HG02678 (cell line): ENCODE data around the gene PDZD7.

Experiments used
- ATAC-seq: cut with Tn5 transposase; IDR thresholded peaks from one replicate; pipeline ENCODE4 v1.9.1; 2021; ENCODE audit warnings: mild to moderate bottlenecking, moderate library complexity; ENCODE audit not compliant: unreplicated experiment

The PDZD7 gene

GRCh38 chr10:101005361-101005760 lies 25.6 kb downstream of the PDZD7 start:
- ATAC-seq = no peak

- no peak for ATAC-seq
Observed at GRCh38 chr10:101003639-101004206, 27.2 kb downstream of the PDZD7 start.

DNA sequence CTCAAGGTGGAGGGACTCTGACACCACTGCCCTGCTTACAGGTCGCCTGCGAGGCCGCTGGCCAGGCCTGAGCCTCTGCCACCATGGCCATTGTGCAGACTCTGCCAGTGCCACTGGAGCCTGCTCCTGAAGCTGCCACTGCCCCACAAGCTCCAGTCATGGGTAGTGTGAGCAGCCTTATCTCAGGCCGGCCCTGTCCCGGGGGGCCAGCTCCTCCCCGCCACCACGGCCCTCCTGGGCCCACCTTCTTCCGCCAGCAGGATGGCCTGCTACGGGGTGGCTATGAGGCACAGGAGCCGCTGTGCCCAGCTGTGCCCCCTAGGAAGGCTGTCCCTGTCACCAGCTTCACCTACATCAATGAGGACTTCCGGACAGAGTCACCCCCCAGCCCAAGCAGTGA lies 28.5 kb downstream of the PDZD7 start:
- ATAC-seq = no peak

- no peak for ATAC-seq
Observed at GRCh38 chr10:101001659-101002035, 29.3 kb downstream of the PDZD7 start.

DNA sequence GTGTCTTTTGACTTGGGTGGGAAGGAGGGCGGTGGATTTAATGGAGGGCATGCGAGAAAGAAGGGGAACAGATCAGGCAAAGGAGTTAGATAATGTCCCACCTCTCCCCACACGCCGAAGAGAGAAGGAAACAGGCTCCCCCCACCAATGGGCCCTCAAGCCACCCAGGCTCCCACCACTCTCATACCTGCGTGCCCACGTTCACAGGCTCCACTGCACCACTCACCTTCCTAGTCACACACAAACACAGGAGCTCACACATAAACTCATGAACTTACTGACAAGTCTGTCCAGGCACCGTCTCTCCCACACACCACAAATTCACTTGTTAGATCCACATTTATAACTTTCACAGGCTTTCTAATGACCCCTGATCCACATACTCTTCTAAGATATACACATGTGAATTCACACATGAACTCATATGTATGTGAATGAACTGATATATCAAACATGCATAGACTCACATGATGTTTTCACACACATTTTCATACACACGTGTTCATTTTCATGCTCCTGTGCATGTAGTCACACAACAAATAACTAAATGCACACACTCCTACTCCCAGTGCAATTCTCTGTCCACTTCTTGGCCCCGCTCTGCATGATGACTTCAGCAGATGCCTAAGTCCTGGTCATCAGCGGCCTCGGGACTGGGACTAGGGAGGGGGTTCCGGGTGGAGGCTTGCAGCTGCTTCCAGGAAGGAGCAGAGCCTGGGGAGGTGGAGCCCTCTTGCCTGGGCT lies 29.8 kb downstream of the PDZD7 start:
- no peak for ATAC-seq

DNA sequence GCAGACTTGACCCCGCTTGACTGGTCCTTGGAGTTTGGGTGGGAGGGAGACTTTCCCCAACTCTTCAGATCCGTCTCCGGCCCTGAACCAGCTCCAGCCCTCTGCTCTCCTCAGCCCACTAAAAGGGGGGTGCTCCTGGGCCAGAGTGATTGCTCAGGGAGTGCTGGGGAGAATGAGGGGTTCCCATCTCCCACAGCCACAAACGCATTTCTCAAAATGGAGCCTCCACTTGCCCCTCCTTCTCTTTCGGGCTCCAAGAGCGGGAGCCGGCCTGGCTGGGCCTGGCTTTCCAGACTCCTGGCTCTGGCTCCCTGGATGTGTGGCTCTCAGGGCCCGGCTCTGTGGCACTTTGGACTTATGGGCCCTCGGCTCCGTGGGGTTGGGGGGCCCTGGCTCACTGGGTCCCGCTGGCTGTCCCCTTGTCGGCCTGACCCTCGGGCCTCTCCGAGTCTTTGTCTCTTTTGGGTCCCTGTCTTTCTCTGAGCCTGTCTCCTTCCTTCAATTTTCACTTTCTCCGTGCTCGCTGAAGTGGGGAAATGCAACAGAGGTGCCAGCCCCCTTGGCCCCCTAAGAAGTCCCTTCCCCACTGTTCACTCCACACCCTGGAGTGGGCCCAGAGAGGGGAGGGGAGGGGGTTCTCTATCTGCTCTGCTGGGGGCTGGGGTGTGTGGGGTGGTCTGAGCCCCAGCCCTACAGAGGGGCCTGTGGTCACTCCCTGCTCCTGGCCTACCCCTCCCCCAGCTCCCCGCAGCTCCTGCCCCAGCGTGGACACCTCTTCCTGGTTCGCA lies 30.6 kb downstream of the PDZD7 start:
- ATAC-seq = no peak

GRCh38 chr10:100999742-101000126 lies 31.2 kb downstream of the PDZD7 start, which contains the start of gene LZTS2:
Gene LZTS2 (plus strand): TSS chr10:100999808. CDS start chr10:101002539, 2,731 bp downstream.
- no peak for ATAC-seq

- peak; percentile 44 for ATAC-seq
Observed at GRCh38 chr10:100998991-100999741, 31.8 kb downstream of the PDZD7 start.

GRCh38 chr10:100998183-100998990 lies 32.5 kb downstream of the PDZD7 start:
- peak; percentile 28 for ATAC-seq

DNA sequence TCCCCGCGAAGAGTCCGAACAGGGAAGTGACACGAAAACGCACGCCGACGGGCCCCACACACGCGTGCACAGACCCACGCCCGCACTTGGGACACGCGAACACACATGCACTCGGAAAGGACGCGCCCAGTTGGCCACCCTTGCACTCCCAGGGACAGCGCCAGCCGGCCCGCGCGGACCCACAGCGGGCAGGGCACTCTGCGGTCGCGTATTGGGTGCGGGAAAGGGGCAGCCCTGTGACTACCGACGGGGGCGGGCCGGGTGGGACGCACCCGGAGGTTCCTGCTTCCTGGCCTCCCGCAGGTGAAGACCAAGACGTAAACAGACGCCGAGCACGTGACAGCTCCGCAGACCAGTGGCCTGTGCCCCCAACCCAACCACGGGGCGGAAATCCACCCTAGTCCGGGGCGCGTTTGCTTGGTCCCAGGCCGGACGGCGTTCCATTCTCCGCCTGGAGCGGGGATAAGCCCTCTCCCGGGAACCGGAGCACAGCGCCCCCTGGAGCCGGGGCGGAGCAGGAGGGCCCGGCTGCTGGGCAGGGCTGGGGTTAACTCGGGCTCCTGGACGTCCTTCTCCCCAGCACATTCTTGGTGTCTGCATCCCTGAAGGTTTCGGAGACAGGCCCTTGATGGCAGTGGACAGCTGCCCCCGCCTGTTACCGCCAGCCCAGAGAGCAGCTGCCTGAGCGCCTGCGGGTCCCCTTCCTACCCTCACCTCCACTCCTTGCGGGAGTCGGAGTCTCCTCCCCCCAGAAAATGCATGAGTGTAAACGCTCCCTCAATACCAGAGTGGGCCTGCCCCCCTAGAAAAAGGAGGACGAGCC lies 33.4 kb downstream of the PDZD7 start:
- peak; percentile 38 for ATAC-seq

- ATAC-seq = peak; percentile 21
Observed at GRCh38 chr10:100996678-100997359, 34.1 kb downstream of the PDZD7 start.

DNA sequence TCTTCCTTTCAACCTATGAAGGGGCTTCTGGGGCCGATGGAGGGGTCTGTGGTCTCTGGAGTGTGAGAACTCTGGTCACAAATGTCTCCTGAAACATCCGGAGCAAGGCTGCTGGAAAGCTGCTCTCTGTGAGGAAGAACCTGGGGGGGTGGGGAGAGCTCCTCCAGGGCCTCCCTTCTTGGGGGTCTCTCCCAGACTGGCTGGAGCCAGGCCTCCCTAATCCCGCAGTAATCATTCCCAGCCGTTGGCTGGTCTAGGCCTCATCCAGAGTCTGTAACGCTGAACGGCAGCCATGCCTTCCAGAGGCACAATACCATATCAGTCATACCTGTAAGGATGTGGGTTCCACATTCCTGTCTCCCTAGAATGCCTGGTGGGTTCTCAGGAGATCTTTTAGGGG lies 35.7 kb downstream of the PDZD7 start:
- no peak for ATAC-seq

GRCh38 chr10:100993986-100994708 lies 36.8 kb downstream of the PDZD7 start:
- ATAC-seq = no peak

DNA sequence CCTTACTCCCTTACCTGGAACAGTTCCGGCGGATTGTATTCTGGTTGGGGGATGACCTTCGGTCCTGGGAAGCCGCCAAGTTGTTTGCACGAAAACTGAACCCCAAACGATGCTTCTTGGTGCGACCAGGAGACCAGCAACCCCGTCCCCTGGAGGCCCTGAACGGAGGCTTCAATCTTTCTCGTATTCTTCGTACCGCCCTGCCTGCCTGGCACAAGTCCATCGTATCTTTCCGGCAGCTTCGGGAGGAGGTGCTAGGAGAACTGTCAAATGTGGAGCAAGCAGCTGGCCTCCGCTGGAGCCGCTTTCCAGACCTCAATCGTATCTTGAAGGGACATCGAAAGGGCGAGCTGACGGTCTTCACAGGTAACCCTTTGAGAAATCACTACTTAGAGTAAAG lies 41.8 kb downstream of the PDZD7 start:
- no peak for ATAC-seq

GRCh38 chr10:100988166-100988565 lies 42.8 kb downstream of the PDZD7 start:
- ATAC-seq = no peak

GRCh38 chr10:100987685-100988049 lies 43.3 kb downstream of the PDZD7 start:
- ATAC-seq = peak; percentile 7

GRCh38 chr10:100986952-100987684 lies 43.8 kb downstream of the PDZD7 start, which contains the start of the genes MRPL43 and TWNK:
Gene MRPL43 (minus strand): TSS chr10:100987497. CDS start chr10:100987443, 54 bp downstream.
Gene TWNK (plus strand): TSS chr10:100987543. CDS start chr10:100988211, 668 bp downstream.
- ATAC-seq = peak; percentile 82

DNA sequence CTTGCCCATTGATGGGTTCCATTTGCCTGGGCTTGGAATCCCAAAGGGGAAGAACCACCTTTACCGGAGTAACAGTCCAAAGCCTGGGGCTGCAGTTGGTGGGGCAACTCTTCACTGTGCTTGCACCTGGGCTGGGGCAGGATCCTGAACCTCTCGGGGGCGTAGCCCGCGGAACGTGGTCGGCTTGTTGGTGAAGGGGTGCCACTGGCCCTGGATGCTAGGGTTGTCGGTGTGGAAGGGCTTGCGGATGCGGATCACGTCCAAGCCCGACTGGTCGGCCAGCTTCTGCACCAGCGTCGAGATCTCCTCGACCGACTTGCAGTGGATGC lies 44.3 kb downstream of the PDZD7 start:
- peak; percentile 6 for ATAC-seq
